ENCODE measurements around the gene INKA2. TPM values are rescaled to one million over a fixed set of nuclear protein-coding genes. Genes with fewer than 3 reads are reported as not detected.

The INKA2 gene
- total RNA-seq, 2 experiments from 2014 or later: 0.25 to 0.49 TPM

DNA sequence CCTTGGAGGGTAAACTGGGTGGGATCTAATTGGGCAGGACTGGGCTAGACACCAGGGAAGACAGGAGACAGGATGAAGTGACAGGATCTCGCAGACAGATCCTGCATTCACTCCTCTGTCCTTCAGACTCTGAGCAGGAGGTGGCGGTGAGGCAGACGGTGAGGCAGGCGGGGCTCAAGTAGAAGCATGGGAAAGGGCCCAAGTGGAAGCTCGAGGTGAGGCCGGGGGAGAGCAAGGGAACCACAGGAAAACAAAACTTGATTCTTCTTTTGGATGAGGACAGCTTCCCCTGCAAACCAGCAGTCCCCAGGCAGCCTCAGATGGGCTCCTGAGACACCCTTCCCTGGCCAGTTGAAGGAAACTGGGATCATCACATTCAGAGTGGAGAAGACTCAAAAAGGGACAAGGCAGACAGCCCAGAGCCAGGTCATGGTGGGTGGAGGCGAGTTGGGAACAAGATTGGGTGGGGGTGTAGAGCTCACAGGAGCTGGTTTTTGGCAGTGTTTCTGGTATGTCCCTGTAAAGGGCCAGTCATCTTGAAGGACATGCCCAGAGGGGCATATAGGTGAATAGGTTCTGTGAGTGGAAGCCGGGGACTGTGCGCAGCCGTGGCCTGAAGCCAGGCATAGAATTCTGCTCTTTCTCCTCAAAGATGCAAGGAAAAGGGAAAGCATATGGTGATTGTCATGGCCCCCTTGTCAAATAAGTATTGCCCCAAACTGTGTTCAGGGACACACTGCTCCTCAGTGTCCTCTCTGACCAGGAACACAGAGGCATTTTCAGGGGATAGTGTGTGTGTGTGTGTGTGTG, 18.0 kb downstream of the INKA2 start:
- Mint-ChIP-seq H3K27me3 (no peaks in the 10 kb centered on the region), H3K9me3 (ENCODE audit: low read depth) (no peaks in the 10 kb centered on the region), H3K4me1 (peaks cover 16% of the 10 kb centered on the region), H3K4me3 (no peak overlapping the region), H3K36me3 (ENCODE audit: low read depth) (peaks cover 11% of the 10 kb centered on the region), H3K27ac (no peak overlapping the region)
- ChIA-PET CTCF (interaction anchor here (0.5 to 0.9 kb wide), 4 partner anchors 15 to 212 kb away, joined by 3 to 4 read pairs (median 3); no protein-coding TSS in a partner anchor), POLR2A (no interaction called here)
- DNase-seq (no peak), ATAC-seq (no peak)
- intact Hi-C loops (cut with DNase I, micrococcal nuclease): no loop called here

DNA sequence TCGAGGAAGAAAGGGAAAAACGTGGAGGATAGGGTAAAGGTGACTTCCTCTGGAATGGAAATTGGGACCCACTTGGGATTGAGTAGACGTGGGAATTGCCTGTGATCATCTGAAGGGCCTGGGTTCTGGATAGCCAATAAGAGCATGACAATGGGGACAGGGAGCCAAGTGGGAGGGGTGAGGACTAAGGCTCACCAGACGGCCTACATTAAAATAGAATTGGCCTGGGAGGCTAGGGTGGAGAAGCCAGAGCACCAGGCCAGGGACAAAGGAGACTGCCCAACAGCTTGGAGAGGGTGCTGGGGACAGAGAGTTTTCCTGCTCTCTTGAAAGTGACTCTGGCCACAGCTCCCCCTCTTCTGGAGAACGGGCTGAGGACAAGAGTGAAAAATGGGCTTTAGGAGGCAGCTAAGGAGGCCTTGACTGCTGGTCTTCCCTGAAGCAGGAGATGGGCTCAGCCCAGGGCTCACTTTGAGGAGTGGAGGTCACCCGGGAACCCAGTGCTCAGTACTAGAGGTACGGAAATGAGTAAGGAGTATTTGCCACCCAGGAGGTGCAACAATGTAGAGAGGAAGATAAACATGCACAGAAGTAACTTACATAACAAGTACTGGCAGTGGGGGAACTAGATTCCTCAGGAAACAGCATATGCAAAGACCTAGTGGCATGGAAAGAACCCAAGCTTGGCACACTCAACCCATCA, 18.8 kb downstream of the INKA2 start:
- intact Hi-C loops (cut with DNase I, micrococcal nuclease): no loop called here
- no peak for ATAC-seq

DNA sequence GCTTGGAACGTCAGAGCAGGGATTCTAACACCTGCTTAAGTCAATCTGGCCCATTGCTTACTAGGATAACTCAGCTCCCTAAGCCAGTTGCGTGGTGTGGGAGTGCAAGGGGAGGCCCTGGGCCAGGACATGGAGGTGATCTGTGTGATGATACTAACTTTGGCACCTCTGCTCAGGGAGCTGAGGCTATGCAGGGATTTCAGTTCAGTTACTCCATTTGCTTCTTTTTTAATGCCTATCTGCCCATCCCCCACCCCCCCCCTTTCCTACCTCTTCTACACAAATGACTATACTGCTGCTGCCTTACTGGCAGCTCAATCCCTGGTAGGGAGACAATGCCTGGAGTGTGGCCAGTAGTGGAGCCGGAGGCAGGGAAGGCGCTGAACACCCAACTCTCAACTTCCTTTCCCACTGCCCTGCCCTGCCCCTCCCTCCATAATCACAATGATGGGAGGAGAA, 19.5 kb downstream of the INKA2 start:
- H3K27ac Mint-ChIP-seq: no peak overlapping the region
- CTCF ChIA-PET: no interaction called here
- no peak for ATAC-seq

More for the DNA sequence above, 18.8 kb downstream of the INKA2 start:
- Mint-ChIP-seq H3K27me3 (no peaks in the 10 kb centered on the region), H3K9me3 (ENCODE audit: low read depth) (no peaks in the 10 kb centered on the region), H3K4me3 (no peak overlapping the region), H3K27ac (no peak overlapping the region), H3K36me3 (ENCODE audit: low read depth) (peaks cover 12% of the 10 kb centered on the region), H3K4me1 (peaks cover 16% of the 10 kb centered on the region)
- ChIA-PET POLR2A (no interaction called here), CTCF (interaction anchor here (0.6 to 0.9 kb wide), 2 partner anchors 29 to 212 kb away, joined by 3 read pairs; no protein-coding TSS in a partner anchor)
- DNase-seq: no peak

GRCh38 chr1:111719135-111719534, 20.1 kb downstream of the INKA2 start:
- ATAC-seq (no peak), DNase-seq (no peak)
- Mint-ChIP-seq H3K36me3 (ENCODE audit: low read depth) (peaks cover 12% of the 10 kb centered on the region), H3K4me3 (no peak overlapping the region), H3K4me1 (peaks cover 15% of the 10 kb centered on the region), H3K27me3 (no peaks in the 10 kb centered on the region), H3K27ac (no peak overlapping the region), H3K9me3 (ENCODE audit: low read depth) (no peaks in the 10 kb centered on the region)
- ChIA-PET POLR2A (no interaction called here), CTCF (no interaction called here)
- intact Hi-C loops (cut with DNase I, micrococcal nuclease): no loop called here

More for the DNA sequence above, 19.5 kb downstream of the INKA2 start:
- no peak for DNase-seq
- no peak overlapping the region for H3K4me3 Mint-ChIP-seq
- H3K36me3 Mint-ChIP-seq (ENCODE audit: low read depth): peaks cover 12% of the 10 kb centered on the region
- no peaks in the 10 kb centered on the region for H3K9me3 Mint-ChIP-seq (ENCODE audit: low read depth)
- POLR2A ChIA-PET: no interaction called here
- intact Hi-C loops (cut with DNase I, micrococcal nuclease): no loop called here
- H3K4me1 Mint-ChIP-seq: peaks cover 16% of the 10 kb centered on the region
- no peaks in the 10 kb centered on the region for H3K27me3 Mint-ChIP-seq

DNA sequence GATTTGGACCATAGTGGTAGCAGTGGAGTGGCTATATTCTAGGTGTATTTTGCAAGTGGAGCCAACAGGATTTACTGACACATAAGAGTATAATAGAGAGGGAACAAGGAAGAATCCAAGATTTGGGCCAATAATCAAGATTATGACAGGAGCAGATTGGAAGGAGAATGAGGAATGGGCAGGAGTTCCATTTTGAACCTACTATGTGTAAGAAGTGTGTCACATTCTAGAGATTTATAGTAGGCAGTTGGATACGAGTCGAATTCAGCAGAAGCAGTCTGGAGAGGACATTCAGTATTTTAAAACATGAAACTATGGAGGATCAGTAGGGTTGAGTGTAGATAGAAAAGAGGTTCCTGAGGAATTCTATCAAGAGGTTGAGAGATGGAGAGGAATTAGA, 21.7 kb downstream of the INKA2 start:
- Mint-ChIP-seq H3K27me3 (no peaks in the 10 kb centered on the region), H3K36me3 (ENCODE audit: low read depth) (peaks cover 12% of the 10 kb centered on the region), H3K4me1 (peaks cover 6% of the 10 kb centered on the region), H3K4me3 (no peak overlapping the region), H3K9me3 (ENCODE audit: low read depth) (no peaks in the 10 kb centered on the region), H3K27ac (peak overlapping the region; percentile 10)
- intact Hi-C loops (cut with DNase I, micrococcal nuclease): no loop called here
- ATAC-seq: no peak
- POLR2A ChIA-PET: no interaction called here
- CTCF ChIA-PET: interaction anchor here (1.3 to 1.5 kb wide), 2 partner anchors 30 to 241 kb away, joined by 3 read pairs; no protein-coding TSS in a partner anchor
- DNase-seq: no peak

GRCh38 chr1:111716333-111716732, 22.9 kb downstream of the INKA2 start:
- intact Hi-C loops (cut with DNase I, micrococcal nuclease): no loop called here
- peaks cover 14% of the 10 kb centered on the region for H3K36me3 Mint-ChIP-seq (ENCODE audit: low read depth)
- POLR2A ChIA-PET: no interaction called here

GRCh38 chr1:111709986-111710385, 29.2 kb downstream of the INKA2 start:
- POLR2A ChIA-PET: interaction anchor here (0.7 kb wide), 1 partner anchor 203 kb away, joined by 3 read pairs; no protein-coding TSS in a partner anchor
- intact Hi-C loops (cut with DNase I, micrococcal nuclease): no loop called here
- Mint-ChIP-seq H3K9me3 (ENCODE audit: low read depth) (no peaks in the 10 kb centered on the region), H3K4me1 (peaks cover 27% of the 10 kb centered on the region), H3K27me3 (no peaks in the 10 kb centered on the region), H3K4me3 (no peak overlapping the region), H3K27ac (peak overlapping the region; percentile 52), H3K36me3 (ENCODE audit: low read depth) (peaks cover 32% of the 10 kb centered on the region)
- ATAC-seq (peak; percentile 39), DNase-seq (no peak)
- CTCF ChIA-PET: interaction anchor here (1.3 to 6.8 kb wide), 4 partner anchors 10 to 228 kb away, joined by 4 to 51 read pairs (median 6); no protein-coding TSS in a partner anchor

More at GRCh38 chr1:111716333-111716732, 22.9 kb downstream of the INKA2 start:
- ATAC-seq (no peak), DNase-seq (no peak)
- no peak overlapping the region for H3K27ac Mint-ChIP-seq
- H3K4me1 Mint-ChIP-seq: peaks cover 6% of the 10 kb centered on the region
- CTCF ChIA-PET: interaction anchor here (0.8 to 6.8 kb wide), 18 partner anchors 12 to 260 kb away, joined by 3 to 51 read pairs (median 6); partner anchors contain the start of gene INKA2
- H3K4me3 Mint-ChIP-seq: no peak overlapping the region
- H3K27me3 Mint-ChIP-seq: no peaks in the 10 kb centered on the region
- H3K9me3 Mint-ChIP-seq (ENCODE audit: low read depth): no peaks in the 10 kb centered on the region

DNA sequence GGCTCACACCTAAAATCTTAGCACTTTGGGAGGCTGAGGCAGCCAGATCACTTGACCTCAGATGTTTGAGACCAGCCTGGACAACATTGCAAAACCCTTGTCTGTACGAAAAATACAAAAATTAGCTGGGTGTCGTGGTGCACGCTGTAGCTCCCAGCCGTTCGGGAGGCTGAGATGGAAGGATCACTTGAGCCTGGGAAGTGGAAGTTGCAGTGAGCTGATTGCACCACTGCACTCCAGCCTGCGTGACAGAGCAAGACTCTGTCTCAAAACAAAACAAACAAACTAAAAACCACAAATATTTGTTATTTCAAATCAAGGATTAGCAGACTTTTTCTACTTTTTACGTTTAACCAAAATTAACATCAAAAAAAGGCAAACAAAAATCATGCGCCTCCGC, 31.3 kb downstream of the INKA2 start:
- ChIA-PET POLR2A (no interaction called here), CTCF (interaction anchor here (1.0 kb wide), 1 partner anchor 200 kb away, joined by 3 read pairs; no protein-coding TSS in a partner anchor)
- H3K36me3 Mint-ChIP-seq (ENCODE audit: low read depth): peaks cover 44% of the 10 kb centered on the region
- intact Hi-C loops (cut with DNase I, micrococcal nuclease): no loop called here
- no peaks in the 10 kb centered on the region for H3K27me3 Mint-ChIP-seq
- H3K27ac Mint-ChIP-seq: peak overlapping the region; percentile 67
- H3K9me3 Mint-ChIP-seq (ENCODE audit: low read depth): no peaks in the 10 kb centered on the region
- peaks cover 33% of the 10 kb centered on the region for H3K4me1 Mint-ChIP-seq
- DNase-seq (no peak), ATAC-seq (no peak)
- no peak overlapping the region for H3K4me3 Mint-ChIP-seq

GRCh38 chr1:111706921-111707320, 32.3 kb downstream of the INKA2 start:
- Mint-ChIP-seq H3K27ac (peak overlapping the region; percentile 42), H3K36me3 (ENCODE audit: low read depth) (peaks cover 45% of the 10 kb centered on the region), H3K9me3 (ENCODE audit: low read depth) (no peaks in the 10 kb centered on the region), H3K27me3 (no peaks in the 10 kb centered on the region), H3K4me1 (peaks cover 37% of the 10 kb centered on the region), H3K4me3 (no peak overlapping the region)
- POLR2A ChIA-PET: no interaction called here
- DNase-seq (no peak), ATAC-seq (no peak)
- CTCF ChIA-PET: interaction anchor here (0.8 kb wide), 1 partner anchor 126 kb away, joined by 3 read pairs; no protein-coding TSS in a partner anchor
- intact Hi-C loops (cut with DNase I, micrococcal nuclease): no loop called here

GRCh38 chr1:111705841-111706240, 33.4 kb downstream of the INKA2 start:
- Mint-ChIP-seq H3K9me3 (ENCODE audit: low read depth) (no peaks in the 10 kb centered on the region), H3K36me3 (ENCODE audit: low read depth) (peaks cover 53% of the 10 kb centered on the region), H3K4me3 (no peak overlapping the region), H3K4me1 (peaks cover 45% of the 10 kb centered on the region), H3K27me3 (no peaks in the 10 kb centered on the region), H3K27ac (peak overlapping the region; percentile 37)
- no peak for DNase-seq
- intact Hi-C loops (cut with DNase I, micrococcal nuclease): no loop called here
- CTCF ChIA-PET: interaction anchor here (0.7 to 2.3 kb wide), 2 partner anchors 16 to 41 kb away, joined by 3 to 6 read pairs; no protein-coding TSS in a partner anchor
- POLR2A ChIA-PET: interaction anchor here (1.0 kb wide), 1 partner anchor 519 kb away, joined by 3 read pairs; no protein-coding TSS in a partner anchor
- no peak for ATAC-seq

- Mint-ChIP-seq H3K36me3 (ENCODE audit: low read depth) (peaks cover 61% of the 10 kb centered on the region), H3K27me3 (no peaks in the 10 kb centered on the region), H3K9me3 (ENCODE audit: low read depth) (no peaks in the 10 kb centered on the region), H3K4me3 (no peak overlapping the region), H3K4me1 (peaks cover 51% of the 10 kb centered on the region), H3K27ac (peak overlapping the region; percentile 44)
- DNase-seq (no peak), ATAC-seq (peak; percentile 65)
- CTCF ChIA-PET: interaction anchor here (0.7 to 2.3 kb wide), 4 partner anchors 10 to 196 kb away, joined by 3 to 18 read pairs (median 4); no protein-coding TSS in a partner anchor
- intact Hi-C loops (cut with DNase I, micrococcal nuclease): loop anchor here in 1 of 2 experiments (5.0 kb wide), 1 partner anchor 42 kb away; no protein-coding TSS in a partner anchor
- POLR2A ChIA-PET: interaction anchor here (1.0 kb wide), 1 partner anchor 518 kb away, joined by 3 read pairs; no protein-coding TSS in a partner anchor
Observed at GRCh38 chr1:111704776-111705175, 34.4 kb downstream of the INKA2 start.
